HG03095 (cell line): ENCODE data around the gene CNTNAP1.

Experiments used
- ATAC-seq: cut with Tn5 transposase; IDR thresholded peaks from one replicate; pipeline ENCODE4 v1.9.1; 2021; ENCODE audit warnings: moderate library complexity; ENCODE audit not compliant: unreplicated experiment

CNTNAP1 gene

GRCh38 chr17:42683407-42684034 lies 1.2 kb downstream of the CNTNAP1 start:
- no peak for ATAC-seq

GRCh38 chr17:42684929-42685556 lies 2.7 kb downstream of the CNTNAP1 start:
- ATAC-seq: no peak

GRCh38 chr17:42685831-42686230 lies 3.5 kb downstream of the CNTNAP1 start:
- no peak for ATAC-seq

GRCh38 chr17:42686520-42687128 lies 4.3 kb downstream of the CNTNAP1 start:
- no peak for ATAC-seq

- ATAC-seq: no peak
These were observed 5.5 kb downstream of the CNTNAP1 start for GRCh38 chr17:42687707-42688320.

- no peak for ATAC-seq
These were observed 8.3 kb downstream of the CNTNAP1 start for GRCh38 chr17:42690596-42690995.

GRCh38 chr17:42691021-42691545 lies 8.8 kb downstream of the CNTNAP1 start:
- ATAC-seq: no peak

GRCh38 chr17:42692489-42692888 lies 10.2 kb downstream of the CNTNAP1 start:
- no peak for ATAC-seq

GRCh38 chr17:42694524-42694923 lies 12.2 kb downstream of the CNTNAP1 start:
- ATAC-seq: no peak

GRCh38 chr17:42695500-42695899 lies 13.2 kb downstream of the CNTNAP1 start:
- no peak for ATAC-seq

GRCh38 chr17:42697108-42697811 lies 14.9 kb downstream of the CNTNAP1 start:
- ATAC-seq: no peak

- no peak for ATAC-seq
These were observed 16.5 kb downstream of the CNTNAP1 start for GRCh38 chr17:42698736-42699414.

- no peak for ATAC-seq
These were observed 17.0 kb downstream of the CNTNAP1 start for GRCh38 chr17:42699415-42699740.

- no peak for ATAC-seq
These were observed 18.4 kb downstream of the CNTNAP1 start for GRCh38 chr17:42700586-42701289.

GRCh38 chr17:42702446-42702845 lies 20.1 kb downstream of the CNTNAP1 start:
- ATAC-seq: no peak

- ATAC-seq: peak; percentile 8
These were observed 22.1 kb downstream of the CNTNAP1 start for GRCh38 chr17:42704490-42704836.

GRCh38 chr17:42704837-42705494 lies 22.6 kb downstream of the CNTNAP1 start:
- ATAC-seq: peak; percentile 68

- no peak for ATAC-seq
These were observed 24.4 kb downstream of the CNTNAP1 start for GRCh38 chr17:42706732-42707131.

- ATAC-seq: no peak
These were observed 26.3 kb downstream of the CNTNAP1 start for GRCh38 chr17:42708588-42708987.

GRCh38 chr17:42709561-42709960 lies 27.2 kb downstream of the CNTNAP1 start:
- ATAC-seq: no peak
